Stimulated activated CD4-positive, alpha-beta T cell treated with anti-CD3 and anti-CD28 coated beads, TNF-alpha, amount 100 ng/mL, for 48 hours (primary cell): ENCODE results near the gene PROM1.

ENCODE experiments used
- DNase-seq, 3 donors: peaks; one replicate each; pipeline ENCODE4 v3.0.0-alpha.2; 2020; ENCODE audit warnings: low read depth in 3 of 3

The PROM1 gene

DNA sequence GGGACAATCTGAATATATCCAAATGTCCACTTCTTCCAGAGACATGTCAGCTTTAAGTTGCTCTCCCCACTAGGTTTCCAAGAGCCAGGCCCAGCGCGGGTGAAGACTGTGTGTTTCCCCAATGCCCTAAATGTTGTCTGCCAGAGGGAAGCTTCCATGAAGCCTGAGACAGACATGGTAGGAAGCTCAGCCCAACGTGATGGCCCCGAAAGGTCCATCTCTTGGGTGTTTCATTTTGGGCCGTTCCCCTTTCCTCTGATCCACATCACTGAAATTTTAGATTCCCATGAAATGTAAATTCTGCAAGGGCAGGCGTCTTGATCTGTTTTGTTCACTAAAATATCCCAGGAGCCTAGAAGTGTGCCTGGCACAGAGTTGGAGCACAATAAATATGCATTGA, 25.4 kb upstream of the PROM1 start:
- DNase-seq: no peak

DNA sequence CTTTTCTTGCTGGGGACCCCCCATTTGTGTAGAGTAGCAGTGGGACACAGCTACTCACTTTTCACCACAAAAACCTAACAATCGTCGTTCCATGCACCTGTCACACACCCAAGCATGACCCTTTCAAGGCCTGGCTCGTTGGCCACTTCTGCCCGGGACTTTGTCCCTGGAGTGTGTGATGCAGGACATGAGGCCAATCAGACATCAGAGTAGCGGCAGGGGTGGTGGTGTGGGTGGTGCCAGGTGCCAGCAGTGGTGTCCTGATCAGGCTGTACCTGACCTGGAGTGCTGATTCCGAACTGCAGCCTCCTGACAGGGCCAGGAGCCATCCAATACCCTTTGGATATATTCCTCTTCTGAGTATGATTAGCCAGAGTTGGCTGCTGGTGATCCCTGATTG, 23.1 kb upstream of the PROM1 start:
- DNase-seq: no peak

DNA sequence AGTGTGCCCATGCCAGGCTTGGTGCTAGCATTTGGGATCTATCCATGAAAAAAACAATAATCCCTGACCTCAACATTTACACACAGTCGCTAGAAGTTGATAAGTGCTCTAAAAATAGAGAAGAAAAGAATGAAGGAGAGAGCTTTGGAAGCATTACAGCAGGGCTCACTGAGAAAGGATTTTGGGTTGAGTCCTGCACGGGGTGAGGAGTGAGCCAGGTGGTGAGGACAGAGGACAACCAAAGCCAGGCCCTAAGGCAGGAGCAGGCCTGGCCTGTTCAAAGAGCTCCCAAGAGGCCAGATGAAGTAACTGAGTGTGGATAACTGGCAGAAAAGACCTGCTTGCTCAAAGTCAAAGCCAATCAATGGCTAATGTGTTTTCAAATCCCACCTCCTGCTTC, 20.7 kb upstream of the PROM1 start:
- DNase-seq: no peak

DNA sequence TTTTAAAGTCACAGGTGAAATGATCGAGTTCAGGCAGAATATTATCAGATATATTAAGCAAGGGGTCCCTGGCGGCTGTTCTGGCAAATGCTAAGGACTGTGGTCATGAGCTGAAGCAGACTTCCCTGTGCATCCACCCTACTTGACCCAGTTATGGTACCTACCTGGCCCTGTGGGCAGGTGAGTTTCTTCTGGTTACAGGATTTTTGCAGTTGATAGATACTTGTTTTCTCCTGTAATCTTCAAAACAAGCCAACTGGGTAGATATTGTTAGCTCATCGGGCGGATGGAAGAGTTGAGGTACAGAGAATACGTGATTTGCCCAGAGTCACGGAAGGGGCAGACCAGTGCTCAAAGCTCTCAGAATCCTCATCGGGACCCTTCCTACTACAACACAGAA, 18.5 kb upstream of the PROM1 start:
- no peak for DNase-seq

DNA sequence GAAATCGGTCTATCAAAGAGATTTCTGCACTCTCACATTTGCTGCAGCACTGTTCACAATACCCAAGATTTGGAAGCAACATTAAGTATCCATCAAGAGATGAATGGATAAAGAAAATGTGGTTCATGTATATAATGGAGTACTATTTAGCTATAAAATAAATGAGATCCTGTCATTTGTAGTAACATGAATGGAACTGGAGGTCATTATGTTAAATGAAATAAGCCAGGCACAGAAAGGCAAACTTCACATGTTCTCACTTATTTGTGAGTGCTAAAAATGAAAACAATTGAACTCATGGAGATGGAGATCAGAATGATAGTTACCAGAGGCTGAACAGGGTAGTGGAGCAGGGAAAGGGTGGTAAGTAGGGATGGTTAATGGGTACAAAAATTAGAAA, 17.0 kb upstream of the PROM1 start:
- DNase-seq: no peak

DNA sequence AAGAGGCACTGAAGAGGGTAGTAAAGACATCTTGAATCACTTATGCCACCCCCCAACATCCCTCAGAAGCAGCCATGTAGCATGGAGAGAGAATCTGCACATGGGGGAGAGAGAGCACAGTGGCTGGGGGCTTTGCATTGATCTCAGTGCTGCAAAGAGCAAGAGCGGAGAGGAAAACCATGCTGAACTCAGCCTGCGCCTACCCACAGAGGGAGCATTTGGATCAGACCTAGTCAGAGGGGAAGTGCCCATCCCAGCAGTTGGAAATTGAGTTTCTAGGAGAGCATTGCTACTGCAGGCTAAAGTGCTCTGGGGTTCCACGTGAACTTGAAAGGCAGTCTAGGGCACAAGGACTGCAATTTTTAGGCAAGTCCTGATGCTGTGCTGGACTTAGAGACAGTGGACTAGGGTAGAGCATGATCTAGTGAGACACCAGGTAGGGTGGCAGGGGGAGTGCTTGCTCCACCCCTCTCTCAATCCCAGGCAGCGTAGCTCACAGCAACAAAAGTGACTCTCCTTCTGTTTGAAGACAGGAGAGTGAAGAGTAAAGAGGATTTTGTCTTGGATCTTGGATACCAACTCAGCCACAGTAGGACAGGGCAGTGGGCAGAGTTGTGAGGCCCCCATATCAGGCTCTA, 9.0 kb upstream of the PROM1 start:
- no peak for DNase-seq

DNA sequence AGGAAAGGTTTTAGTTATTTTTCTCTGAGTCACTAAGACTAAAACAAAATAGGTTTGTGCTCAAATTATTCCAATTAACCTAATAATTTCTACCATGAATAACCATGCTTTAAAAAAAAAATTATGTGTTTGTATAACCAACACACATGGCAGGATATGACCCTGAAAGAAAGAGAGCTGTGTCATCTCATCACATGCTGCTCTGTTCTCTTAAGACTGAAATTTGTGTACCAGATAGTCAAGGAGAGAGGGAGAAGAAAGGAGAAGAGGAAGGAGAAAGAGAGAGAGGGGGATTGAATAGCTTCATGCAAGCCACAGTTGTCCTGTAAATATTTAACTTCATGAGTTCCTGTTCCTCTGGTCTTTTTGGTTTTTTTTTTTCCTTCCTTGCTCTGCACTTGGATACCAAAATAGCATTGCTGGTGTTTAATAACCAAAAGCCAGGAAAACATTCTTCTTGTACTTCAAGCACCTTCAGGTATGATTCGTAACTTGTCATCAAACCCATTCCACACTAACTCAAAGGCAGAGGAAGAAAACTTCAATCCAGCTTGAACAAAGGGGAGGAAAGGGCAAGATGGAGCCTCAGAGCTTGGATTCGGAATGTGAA, 6.4 kb upstream of the PROM1 start:
- no peak for DNase-seq

DNA sequence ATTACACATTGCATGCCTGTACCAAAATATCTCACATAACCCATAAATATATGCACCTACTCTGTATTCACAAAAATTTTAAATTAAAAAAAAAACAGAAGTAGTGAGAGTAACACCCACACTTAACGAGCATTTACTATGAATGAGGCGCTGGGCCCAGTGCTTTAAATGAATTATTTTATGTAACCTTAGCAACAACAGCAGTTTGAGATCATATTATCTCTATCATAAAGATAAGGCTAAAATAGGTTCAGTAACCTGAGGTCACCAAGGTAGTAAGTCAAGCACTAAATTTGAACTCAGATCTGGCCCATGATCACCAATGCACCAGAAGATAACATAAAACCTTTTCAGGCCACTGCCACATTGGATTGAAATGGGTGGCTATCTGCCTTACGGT, 5.3 kb upstream of the PROM1 start:
- no peak for DNase-seq

DNA sequence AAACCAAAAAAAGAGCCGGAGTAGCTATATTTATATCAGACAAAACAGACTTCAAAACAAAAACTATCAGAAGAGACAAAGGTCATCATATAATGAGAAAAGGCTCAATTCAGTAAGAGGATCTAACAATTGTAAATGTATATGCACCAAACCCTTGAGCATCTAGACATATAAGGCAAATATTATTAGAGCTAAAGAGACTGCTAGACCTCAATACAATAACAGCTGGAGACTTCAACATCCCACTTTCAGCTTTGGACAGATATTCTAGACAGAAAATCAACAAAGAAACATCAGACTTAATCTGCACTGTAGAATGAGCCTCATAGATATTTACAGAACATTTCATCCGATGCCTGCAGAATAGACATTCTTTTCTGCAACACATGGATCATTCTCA, 4.8 kb upstream of the PROM1 start:
- DNase-seq: no peak

DNA sequence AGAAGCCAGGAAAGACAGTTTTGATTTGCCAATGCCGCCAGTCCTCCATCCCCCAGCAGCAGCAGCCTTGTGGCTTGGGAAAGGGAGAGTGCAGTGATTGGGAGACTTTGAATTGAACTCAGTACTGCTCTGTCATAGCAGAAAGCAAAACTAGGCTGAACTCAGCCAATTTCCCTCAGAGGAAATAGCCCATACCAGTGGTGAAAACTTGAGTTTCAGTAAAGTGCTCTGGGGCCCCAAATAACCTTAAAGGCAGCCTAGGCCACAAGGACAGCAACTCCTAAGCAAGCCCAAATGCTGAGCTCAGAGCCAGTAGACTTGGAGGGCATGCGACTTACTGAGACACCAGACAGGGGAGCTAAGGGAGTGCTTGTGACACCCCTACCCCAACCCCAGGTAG, 2.0 kb upstream of the PROM1 start:
- no peak for DNase-seq

DNA sequence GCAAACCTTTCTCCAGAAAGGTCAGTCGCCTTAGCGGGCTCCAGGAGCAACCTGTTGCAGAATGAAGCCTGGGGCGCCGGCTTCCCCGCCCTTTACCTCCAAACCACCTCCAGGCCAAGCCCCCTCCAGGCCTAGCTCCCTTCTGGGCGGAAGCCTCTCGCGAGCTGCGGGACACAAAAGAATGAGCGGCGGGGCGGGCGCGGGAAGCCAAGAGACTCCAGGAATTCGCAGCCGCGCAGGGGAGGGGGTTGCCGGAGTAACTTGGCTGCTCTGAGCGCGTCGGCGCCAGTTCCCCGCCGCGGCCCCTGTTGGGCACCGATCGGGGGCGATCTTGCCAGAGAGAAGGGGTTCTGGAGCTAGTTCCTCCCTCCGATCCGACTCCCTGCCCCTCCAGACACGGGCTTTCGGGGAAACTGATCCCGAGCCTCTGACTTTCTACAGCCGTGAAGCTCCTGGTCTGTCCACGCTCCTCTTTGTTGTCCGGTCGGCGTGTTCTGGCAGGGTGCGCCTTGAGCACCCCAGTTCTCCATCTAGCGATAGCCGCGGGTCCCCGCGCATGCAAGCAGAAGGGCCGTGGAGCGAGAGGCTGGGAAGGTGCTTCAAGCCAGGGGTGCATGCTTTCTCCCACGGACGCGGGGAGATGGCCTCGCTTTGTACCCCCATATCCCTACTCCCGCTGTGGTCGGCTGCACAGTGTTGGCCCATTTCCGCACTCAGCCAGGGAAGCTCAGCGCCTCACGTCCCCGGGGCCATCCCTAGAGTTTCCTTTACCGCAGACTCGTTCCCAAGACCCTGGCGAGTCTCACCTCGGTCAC, 1.2 kb downstream of the PROM1 start:
- DNase-seq: peak in 1 of 3 donors; percentile 21

DNA sequence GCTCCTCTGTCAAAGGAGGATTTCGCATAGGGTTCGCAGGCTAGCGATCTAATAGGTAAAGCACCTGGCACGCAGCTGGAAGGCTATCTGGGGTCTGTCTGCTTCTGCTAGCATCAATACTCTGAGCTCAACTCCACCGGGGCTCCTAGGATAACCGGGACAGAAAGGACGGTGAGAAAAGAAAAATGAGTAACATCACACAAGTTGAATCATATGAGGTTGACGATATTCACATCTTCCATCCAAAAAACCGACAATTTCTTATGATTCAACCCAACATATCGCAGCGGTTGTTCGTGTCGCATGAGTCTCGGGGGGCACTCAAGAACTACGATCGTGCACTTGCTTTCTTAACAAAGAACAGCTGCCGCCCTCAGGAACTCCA, 1.8 kb downstream of the PROM1 start:
- no peak for DNase-seq

DNA sequence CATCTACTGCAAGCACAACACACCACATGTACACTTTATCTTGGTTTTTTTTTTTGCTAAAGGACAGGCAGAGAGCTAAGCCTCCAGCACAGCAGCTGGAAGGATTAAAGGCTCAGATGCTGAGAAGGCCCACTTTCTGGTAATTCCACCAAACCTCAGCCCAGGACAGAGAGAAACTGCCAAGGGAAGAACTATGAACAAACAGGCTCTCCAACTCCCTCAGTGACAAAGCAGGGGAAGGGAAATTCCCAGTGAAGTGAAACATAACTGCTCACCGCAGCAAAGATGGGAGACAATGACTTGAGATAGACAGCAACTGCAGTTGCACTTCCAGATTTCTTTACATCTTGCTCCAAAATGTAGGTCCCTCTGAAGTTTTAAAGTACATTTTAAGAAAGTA, 4.8 kb downstream of the PROM1 start:
- DNase-seq: no peak

DNA sequence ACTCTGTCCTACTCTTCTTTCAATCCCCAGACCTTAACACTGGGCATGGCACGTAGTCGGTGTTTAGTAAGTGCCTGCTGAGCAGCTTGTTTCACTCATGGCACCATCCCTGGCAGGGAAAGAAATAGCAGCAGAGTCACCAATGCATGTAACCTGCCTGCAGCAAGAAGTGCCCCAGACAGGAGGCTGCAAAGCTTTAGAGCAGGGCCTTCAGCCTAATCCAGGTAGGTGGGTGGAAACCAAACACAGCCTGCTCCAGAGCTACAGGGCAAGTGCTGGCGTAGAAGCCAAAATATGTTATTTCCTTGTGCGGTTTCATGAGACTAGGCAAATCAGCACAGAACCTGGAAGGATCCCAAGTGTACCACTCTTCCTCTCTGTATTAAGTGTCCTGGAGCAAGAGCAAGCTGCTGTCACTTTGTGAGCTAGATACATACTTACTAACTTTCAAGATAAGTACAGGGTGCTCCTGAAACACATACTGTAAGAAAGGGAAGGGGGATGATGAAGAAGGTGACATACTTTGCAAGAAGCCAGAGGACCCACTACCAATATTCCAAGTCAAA, 5.5 kb downstream of the PROM1 start:
- no peak for DNase-seq

DNA sequence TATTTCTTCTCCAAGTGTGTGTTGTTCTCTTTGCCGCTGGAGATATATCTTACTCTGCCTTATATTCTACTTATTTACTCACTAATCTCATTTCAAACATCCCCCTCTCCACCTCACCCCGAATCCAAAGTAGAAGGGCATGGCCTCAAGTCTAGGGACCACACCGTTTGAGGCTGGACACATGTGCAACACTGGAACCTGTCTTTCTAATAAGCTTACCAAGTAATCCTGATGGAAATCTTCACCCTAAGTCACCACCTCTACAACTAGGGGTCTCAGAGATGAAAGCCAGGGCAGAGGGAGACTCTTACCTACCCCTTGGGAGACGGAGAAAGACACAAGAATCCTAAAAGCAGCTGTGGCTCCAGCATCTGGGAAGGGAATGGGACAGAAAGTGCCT, 6.0 kb downstream of the PROM1 start:
- no peak for DNase-seq

DNA sequence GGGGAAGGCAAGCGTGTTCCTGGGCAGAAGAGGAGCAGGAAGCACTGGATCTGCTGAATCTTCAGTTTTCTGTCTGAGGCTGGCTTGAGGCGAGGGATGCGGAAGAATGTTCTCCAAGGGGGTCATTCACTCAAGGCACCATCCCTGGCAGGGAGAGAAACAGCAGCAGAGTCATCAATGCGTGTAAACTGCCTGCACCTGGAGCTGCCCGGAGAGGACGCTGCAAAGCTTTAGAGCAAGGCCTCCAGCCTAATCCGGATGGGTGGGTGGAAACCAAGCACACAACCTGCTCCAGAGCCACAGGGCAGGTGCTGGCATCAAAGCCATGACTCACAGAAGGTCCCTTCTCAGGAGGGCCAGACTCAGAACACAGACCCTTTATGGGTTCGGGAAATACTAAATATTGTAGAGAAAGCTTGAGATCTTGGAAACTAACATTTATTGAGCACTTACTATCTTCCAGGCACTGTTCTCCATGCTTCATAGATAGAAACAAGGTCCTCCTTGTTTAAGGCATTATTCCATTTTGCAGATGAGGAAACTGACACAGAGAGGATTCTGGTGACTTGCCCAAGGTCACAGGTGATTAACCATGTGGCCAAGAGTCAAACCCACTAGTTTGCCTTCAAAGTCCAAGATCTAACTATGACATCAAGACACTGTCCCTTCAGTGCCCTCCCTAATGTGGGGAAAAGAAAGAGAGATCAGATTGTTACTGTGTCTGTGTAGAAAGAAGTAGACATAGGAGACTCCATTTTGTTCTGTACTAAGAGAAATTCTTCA, 7.7 kb downstream of the PROM1 start:
- DNase-seq: no peak

DNA sequence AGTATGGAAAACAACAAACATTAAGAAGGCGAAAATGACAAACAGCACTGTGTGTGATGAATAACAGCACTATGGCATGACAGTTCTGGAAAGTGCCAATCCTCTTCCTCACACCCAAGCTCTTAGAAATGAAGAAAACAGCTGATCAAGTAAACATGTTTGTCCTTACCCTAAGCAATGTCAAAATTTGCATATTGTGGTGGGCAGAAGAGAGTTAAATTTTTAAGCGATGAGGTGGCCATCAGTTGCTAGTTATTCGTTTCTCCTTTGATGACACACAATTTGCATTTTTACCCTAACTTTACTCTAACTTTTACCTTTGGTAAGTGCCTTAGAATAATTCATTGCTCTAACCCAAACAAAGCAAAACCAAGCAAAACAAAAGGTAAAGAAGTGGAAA, 8.8 kb downstream of the PROM1 start:
- no peak for DNase-seq

DNA sequence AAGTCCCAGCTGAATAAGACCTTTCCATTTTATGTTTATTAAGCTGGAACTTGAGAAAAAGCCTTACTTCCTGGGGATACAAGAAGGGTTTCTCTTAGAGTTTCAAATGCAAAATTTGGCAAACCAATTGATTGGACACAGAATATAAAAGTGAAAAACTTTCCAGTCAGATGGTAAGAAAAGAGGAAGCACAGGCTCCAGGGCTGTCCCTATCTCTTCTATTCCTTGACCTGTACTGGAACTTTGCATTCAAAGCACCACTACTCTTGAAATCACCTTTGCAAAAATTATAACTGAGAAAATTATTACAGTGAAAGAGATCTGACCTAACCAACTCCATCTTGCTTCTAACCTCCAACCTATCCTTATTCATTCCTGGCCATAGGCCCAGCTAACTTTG, 11.7 kb downstream of the PROM1 start:
- no peak for DNase-seq

DNA sequence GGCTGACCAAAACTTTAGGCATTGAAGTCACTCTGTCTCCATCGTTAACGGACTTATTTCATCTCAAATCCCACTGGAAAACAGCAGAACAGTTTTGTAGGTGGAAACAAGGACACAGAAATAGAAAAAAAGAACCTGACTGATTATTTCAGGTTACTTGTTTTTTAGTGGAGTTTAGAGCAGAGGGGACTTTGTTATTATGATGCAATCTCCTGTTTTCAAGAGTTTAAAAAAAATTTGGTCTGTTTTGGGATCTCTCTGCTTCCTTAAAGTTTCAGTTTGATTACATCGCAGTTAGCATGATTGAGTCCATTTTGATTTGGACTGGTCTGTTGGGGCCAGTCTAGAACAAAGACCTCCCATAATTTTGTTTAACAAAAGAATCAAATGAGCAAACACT, 13.6 kb downstream of the PROM1 start:
- DNase-seq: no peak

DNA sequence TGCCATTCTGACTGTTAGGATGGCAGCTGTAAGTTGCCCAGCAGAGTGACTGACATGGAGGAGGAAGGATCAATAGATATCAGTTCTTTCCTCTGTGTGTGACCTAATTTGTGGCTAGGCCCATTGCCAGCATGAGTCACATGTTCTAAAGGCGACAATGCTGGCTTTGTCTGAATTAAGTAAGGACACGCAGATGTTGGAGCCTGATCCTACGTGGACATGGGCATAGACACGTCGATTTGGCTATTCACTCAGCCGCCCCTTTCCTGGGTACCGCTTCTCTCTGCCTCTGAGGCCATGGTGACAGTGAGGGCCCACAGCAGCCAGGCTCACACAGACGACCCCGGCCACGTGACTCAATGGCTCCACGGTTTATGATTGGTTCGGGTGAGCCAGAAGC, 16.3 kb downstream of the PROM1 start:
- DNase-seq: no peak

DNA sequence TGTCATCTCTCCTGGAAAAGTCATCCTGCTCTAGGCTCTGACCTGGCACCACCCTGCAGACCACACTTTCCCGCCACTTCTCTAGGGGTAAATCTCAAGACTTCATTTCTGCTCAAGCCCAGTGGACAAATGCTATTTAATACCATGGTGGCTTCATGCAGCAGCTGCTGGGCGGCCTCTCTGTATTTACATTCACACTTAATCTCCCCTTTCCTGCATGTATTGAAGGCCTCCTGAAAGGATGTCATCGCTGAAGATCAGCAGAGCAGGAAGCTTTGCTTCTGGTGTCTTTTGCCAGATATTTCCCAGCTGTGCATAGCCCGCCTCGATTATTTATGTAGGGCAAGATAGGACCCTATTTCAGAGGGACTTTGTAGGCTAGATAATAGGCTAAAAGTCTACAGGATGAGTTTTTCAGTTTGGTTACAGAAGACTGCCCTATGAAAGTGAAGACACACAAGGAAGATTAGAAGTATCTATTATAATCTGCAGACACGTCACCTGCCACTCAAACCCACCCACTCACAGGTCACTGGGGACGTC, 17.2 kb downstream of the PROM1 start:
- DNase-seq: no peak

DNA sequence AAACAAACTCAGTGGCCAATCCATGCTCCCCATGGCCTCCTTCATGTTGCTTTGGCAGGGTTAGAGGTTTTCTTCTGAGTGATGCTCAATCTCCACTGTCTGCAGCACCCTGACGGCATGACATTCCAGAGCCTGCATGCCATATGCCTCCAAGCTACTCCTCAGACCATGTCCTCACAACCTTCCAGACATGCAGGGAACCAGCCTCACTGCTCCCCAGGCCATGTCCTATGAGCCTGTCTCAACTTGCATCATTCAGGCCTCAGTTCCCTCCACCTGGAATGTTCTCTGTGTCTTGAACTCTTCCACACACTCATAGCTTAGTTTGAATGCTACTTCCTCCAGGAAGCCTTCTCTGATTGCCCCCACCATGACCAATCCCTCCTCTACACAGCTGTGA, 18.8 kb downstream of the PROM1 start:
- no peak for DNase-seq
